ENCODE results near the gene GDPD2.

GDPD2 gene

DNA sequence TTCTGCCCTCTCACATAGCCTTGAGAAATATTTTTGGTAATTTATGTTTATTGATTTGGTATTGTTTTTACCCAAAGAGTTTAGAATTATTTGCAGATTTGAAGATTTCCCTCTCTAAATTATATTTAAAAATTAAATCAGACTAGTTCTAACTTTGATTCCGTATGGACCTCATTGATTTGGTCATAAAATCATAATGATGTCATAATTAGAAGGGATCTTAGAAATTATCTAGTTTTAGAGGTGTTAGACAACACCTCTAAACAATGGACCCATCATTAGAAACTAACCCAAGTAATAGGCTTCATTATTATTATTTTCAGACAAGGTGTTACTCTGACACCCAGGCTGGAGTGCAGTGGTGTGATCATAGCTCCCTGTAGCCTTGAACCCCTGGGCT is 45.6 kb downstream of the GDPD2 start:
- no peaks in the 10 kb centered on the region for H4K20me1 ChIP-seq (ENCODE audit: insufficient read depth, low read length)
- no peak overlapping the region for H3K4me3 ChIP-seq (ENCODE audit: low read depth in 1 of 2, low read length in 2 of 2)
- no peak for TF ChIP-seq EZH2 (IDR thresholded peaks at IDR 0.05; ENCODE audit: borderline replicate concordance, low read depth, low read length, severe bottlenecking)
- TF ChIP-seq, protein P1, sequence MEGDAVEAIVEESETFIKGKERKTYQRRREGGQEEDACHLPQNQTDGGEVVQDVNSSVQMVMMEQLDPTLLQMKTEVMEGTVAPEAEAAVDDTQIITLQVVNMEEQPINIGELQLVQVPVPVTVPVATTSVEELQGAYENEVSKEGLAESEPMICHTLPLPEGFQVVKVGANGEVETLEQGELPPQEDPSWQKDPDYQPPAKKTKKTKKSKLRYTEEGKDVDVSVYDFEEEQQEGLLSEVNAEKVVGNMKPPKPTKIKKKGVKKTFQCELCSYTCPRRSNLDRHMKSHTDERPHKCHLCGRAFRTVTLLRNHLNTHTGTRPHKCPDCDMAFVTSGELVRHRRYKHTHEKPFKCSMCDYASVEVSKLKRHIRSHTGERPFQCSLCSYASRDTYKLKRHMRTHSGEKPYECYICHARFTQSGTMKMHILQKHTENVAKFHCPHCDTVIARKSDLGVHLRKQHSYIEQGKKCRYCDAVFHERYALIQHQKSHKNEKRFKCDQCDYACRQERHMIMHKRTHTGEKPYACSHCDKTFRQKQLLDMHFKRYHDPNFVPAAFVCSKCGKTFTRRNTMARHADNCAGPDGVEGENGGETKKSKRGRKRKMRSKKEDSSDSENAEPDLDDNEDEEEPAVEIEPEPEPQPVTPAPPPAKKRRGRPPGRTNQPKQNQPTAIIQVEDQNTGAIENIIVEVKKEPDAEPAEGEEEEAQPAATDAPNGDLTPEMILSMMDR (IDR thresholded peaks at IDR 0.05; ENCODE audit: borderline replicate concordance, extremely low read depth, low read length, poor library complexity, severe bottlenecking), result no peak
- no peak overlapping the region for H2AFZ ChIP-seq (ENCODE audit: low read depth, low read length)
- peaks cover 3% of the 10 kb centered on the region; the same call in 1 of the 2 replicates for H3K4me1 ChIP-seq (ENCODE audit: insufficient read depth, low read length)
- H3K27me3 ChIP-seq (ENCODE audit: insufficient read depth, low read length, poor library complexity), result no peaks in the 10 kb centered on the region
- no peak overlapping the region for H3K27ac ChIP-seq (ENCODE audit: low read length)
- no peaks in the 10 kb centered on the region for H3K79me2 ChIP-seq (ENCODE audit: insufficient read depth, low read length)
- H3K9me3 ChIP-seq (ENCODE audit: insufficient read depth, low read length, severe bottlenecking), result no peaks in the 10 kb centered on the region
- H3K4me2 ChIP-seq (ENCODE audit: insufficient read depth, low read length), result no peak overlapping the region
- DNase-seq, result no peak
- H3K9ac ChIP-seq (ENCODE audit: low read depth, low read length), result no peak overlapping the region
- no peak for ATAC-seq (ENCODE audit: insufficient read depth, low read depth)
- no peaks in the 10 kb centered on the region for H3K36me3 ChIP-seq (ENCODE audit: insufficient read depth, low read length)

DNA sequence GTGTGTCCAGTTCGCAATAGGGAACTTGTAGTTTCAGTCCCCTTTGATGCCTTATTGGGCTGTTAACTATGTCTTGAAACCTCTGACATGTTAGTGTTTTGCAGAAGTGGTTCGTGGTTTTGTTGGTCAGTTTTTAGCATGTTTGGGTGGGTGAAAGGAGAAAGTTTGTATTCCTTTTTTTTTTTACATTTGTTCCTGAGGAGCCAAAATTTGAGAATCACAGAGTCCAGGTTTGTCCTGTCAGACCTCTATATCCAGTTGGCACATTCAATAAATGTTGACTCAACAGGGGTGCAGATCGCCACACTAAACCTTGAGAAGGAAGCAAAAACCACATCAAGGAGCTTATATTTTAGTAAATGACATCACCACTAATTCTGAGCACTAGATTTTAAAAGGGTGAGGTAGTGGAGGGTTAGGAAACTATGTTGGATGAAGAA is 47.8 kb downstream of the GDPD2 start:
- Histone ChIP-seq H3K9me3 (ENCODE audit: insufficient read depth, low read length, severe bottlenecking) (no peaks in the 10 kb centered on the region), H3K4me3 (ENCODE audit: low read depth in 1 of 2, low read length in 2 of 2) (no peak overlapping the region), H3K4me1 (ENCODE audit: insufficient read depth, low read length) (peaks cover 3% of the 10 kb centered on the region; the same call in 1 of the 2 replicates), H3K79me2 (ENCODE audit: insufficient read depth, low read length) (no peaks in the 10 kb centered on the region), H2AFZ (ENCODE audit: low read depth, low read length) (no peak overlapping the region), H4K20me1 (ENCODE audit: insufficient read depth, low read length) (no peaks in the 10 kb centered on the region), H3K27ac (ENCODE audit: low read length) (no peak overlapping the region), H3K36me3 (ENCODE audit: insufficient read depth, low read length) (no peaks in the 10 kb centered on the region), H3K27me3 (ENCODE audit: insufficient read depth, low read length, poor library complexity) (no peaks in the 10 kb centered on the region), H3K9ac (ENCODE audit: low read depth, low read length) (no peak overlapping the region), H3K4me2 (ENCODE audit: insufficient read depth, low read length) (no peak overlapping the region)
- DNase-seq (no peak), ATAC-seq (ENCODE audit: insufficient read depth, low read depth) (peak; percentile 67; the same call in 2 of the 3 replicates)
- no peak for TF ChIP-seq EZH2 (IDR thresholded peaks at IDR 0.05; ENCODE audit: borderline replicate concordance, low read depth, low read length, severe bottlenecking)
- TF ChIP-seq, protein P1 (IDR thresholded peaks at IDR 0.05; ENCODE audit: borderline replicate concordance, extremely low read depth, low read length, poor library complexity, severe bottlenecking), result no peak

DNA sequence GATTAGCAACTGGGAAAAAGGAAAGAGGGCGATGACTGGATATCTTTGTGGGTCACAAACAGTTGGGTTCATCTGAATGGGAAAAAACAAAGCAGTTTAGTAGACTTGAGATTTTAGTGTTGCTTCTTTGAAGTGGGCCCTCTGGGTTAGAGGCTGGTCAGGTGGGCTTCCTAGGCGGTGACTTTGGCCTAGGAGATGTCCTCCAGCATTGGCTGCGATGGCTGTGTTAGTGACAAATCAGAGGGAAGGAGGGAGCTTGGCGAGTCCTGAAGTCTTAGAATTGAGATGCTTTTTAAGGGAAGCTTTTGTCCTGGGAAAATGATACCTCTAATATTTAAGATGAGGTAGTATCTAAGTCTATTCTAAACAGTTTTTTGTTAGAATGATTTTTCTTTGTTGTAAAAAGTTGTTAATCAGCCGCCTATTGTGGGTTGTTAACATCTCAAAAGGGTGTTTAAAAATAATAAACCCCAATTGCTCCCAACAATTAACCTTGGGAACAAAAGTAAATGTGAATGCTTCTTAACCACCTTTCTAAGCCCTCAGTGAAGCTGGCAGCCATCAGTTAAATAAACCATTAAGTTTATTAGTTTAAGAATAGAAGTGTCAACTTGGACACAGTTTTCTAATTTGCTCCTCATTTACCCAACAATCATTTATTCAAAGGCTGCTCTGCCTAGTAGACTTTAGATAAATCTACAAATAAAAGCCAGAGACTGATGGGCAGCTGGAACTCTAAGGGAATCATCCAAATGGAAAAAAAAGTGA is 53.2 kb downstream of the GDPD2 start:
- Histone ChIP-seq H3K79me2 (ENCODE audit: insufficient read depth, low read length) (no peaks in the 10 kb centered on the region), H3K4me1 (ENCODE audit: insufficient read depth, low read length) (no peaks in the 10 kb centered on the region; the same call in 1 of the 2 replicates), H3K36me3 (ENCODE audit: insufficient read depth, low read length) (no peaks in the 10 kb centered on the region), H3K9me3 (ENCODE audit: insufficient read depth, low read length, severe bottlenecking) (no peaks in the 10 kb centered on the region), H3K27me3 (ENCODE audit: insufficient read depth, low read length, poor library complexity) (no peaks in the 10 kb centered on the region), H3K4me3 (ENCODE audit: low read depth in 1 of 2, low read length in 2 of 2) (no peak overlapping the region), H3K27ac (ENCODE audit: low read length) (no peak overlapping the region), H3K4me2 (ENCODE audit: insufficient read depth, low read length) (no peak overlapping the region), H3K9ac (ENCODE audit: low read depth, low read length) (no peak overlapping the region), H4K20me1 (ENCODE audit: insufficient read depth, low read length) (no peaks in the 10 kb centered on the region), H2AFZ (ENCODE audit: low read depth, low read length) (no peak overlapping the region)
- ATAC-seq (ENCODE audit: insufficient read depth, low read depth) (no peak), DNase-seq (no peak)
- TF ChIP-seq, protein P1 (IDR thresholded peaks at IDR 0.05; ENCODE audit: borderline replicate concordance, extremely low read depth, low read length, poor library complexity, severe bottlenecking), result no peak
- no peak for TF ChIP-seq EZH2 (IDR thresholded peaks at IDR 0.05; ENCODE audit: borderline replicate concordance, low read depth, low read length, severe bottlenecking)

Measured in DND-41 (cell line).